ENCODE results near the gene MGAT5B.

DNA sequence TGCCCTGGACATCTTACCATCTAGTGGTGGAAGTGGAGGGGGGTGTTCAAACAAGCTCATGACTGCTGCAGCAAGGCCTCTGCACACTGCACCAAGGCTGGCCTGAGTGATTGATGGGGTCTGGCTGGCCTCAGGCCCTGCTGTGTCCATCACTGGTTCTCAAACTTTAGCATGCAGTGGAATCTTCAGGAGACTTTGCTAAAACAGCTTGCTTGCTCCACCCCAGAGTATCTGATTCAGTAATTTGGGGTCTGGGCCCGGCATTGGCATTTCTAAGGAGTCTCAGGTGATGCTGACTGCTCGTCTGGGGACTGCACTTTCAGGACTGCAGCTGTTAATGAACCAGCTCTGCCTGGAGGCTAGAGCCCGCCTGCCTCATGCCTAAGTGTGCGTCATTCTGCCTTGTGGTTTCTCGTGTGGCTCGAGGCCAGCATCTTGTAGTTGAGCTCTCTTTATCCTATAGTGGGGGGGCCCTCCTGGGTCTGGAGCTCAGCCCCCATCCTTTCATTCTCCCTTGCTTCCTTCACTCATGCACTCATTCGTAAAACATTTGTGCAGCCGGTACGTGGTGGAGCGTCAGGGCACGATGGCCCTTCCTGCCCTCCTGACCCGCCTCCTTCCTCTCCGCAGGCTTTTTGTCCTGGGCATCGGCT lies 4.1 kb downstream of the MGAT5B start:
- TF ChIP-seq, protein P1, sequence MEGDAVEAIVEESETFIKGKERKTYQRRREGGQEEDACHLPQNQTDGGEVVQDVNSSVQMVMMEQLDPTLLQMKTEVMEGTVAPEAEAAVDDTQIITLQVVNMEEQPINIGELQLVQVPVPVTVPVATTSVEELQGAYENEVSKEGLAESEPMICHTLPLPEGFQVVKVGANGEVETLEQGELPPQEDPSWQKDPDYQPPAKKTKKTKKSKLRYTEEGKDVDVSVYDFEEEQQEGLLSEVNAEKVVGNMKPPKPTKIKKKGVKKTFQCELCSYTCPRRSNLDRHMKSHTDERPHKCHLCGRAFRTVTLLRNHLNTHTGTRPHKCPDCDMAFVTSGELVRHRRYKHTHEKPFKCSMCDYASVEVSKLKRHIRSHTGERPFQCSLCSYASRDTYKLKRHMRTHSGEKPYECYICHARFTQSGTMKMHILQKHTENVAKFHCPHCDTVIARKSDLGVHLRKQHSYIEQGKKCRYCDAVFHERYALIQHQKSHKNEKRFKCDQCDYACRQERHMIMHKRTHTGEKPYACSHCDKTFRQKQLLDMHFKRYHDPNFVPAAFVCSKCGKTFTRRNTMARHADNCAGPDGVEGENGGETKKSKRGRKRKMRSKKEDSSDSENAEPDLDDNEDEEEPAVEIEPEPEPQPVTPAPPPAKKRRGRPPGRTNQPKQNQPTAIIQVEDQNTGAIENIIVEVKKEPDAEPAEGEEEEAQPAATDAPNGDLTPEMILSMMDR (IDR thresholded peaks at IDR 0.05 in 2 of 3, conservative IDR thresholded peaks at IDR 0.05 in 1 of 3; ENCODE audit: control insufficient read depth in 2 of 3, extremely low read depth in 1 of 3, insufficient read depth in 1 of 3, low read depth in 3 of 3, low read length in 3 of 3), result no peak
- TF ChIP-seq EP300 (IDR thresholded peaks at IDR 0.05; ENCODE audit: borderline replicate concordance in 1 of 2, control insufficient read depth in 1 of 2, low read depth in 2 of 2, low read length in 2 of 2) (no peak), PML (IDR thresholded peaks at IDR 0.05; ENCODE audit: low read length) (no peak), BCL11A (IDR thresholded peaks at IDR 0.05; ENCODE audit: low read depth, low read length) (no peak), SREBF1 (IDR thresholded peaks at IDR 0.05; ENCODE audit: low read length) (no peak), CHD2 (IDR thresholded peaks at IDR 0.05; ENCODE audit: borderline replicate concordance, low read depth, low read length) (no peak), ZNF622 (IDR thresholded peaks at IDR 0.05) (no peak), POLR2A (IDR thresholded peaks at IDR 0.05; ENCODE audit: low read depth, low read length) (no peak), TAF1 (IDR thresholded peaks at IDR 0.05; ENCODE audit: borderline replicate concordance, low read depth, low read length) (no peak), ATF7 (IDR thresholded peaks at IDR 0.05; ENCODE audit: low read depth) (no peak), TCF12 (IDR thresholded peaks at IDR 0.05; ENCODE audit: low read depth, low read length) (no peak), NFIC (IDR thresholded peaks at IDR 0.05; ENCODE audit: low read depth, low read length) (no peak)
- TF ChIP-seq, protein P2, sequence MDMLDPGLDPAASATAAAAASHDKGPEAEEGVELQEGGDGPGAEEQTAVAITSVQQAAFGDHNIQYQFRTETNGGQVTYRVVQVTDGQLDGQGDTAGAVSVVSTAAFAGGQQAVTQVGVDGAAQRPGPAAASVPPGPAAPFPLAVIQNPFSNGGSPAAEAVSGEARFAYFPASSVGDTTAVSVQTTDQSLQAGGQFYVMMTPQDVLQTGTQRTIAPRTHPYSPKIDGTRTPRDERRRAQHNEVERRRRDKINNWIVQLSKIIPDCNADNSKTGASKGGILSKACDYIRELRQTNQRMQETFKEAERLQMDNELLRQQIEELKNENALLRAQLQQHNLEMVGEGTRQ (IDR thresholded peaks at IDR 0.05; ENCODE audit: borderline replicate concordance, low read depth, low read length), result no peak
- TF ChIP-seq, protein P3, sequence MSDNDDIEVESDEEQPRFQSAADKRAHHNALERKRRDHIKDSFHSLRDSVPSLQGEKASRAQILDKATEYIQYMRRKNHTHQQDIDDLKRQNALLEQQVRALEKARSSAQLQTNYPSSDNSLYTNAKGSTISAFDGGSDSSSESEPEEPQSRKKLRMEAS (IDR thresholded peaks at IDR 0.05; ENCODE audit: low read depth, low read length), result no peak
